ENCODE measurements around the gene ABCD1.

ABCD1 gene

DNA sequence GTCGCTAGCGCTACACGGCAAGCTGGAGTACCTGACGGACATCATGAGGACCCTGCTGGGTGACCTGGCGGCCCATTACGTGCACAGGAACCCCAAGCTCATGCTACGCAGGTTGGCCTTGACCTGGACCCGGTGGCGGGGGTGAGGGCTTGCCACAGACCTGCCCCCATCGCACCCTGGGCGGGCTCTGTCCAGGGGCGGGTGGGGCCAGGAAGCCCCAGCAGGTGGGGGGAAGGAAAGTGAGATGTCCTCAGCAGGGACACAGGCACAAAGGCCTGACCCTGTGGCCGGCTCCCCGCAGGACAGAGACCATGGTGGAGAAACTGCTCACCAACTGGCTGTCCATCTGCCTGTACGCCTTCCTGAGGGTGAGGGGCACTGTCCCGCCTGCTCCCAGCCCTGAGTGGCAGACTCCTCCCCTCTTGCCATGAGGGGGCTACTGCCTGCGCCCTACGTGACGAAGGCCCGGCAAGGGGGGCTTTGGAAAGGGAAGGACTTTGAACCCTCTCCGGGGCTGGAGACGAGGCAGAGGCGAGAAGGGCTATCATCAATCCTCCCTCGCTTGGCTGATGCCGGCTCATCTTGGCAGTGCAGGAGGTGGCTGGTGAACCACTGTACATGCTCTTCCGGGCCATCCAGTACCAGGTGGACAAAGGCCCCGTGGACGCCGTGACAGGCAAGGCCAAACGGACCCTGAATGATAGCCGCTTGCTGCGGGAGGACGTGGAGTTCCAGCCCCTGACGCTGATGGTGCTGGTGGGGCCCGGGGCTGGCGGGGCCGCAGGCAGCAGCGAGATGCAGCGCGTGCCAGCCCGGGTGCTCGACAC is 50.9 kb downstream of the ABCD1 start:
- DNase-seq = no peak

- DNase-seq = no peak
These were observed 51.5 kb downstream of the ABCD1 start for GRCh38 chrX:153776120-153776599.

DNA sequence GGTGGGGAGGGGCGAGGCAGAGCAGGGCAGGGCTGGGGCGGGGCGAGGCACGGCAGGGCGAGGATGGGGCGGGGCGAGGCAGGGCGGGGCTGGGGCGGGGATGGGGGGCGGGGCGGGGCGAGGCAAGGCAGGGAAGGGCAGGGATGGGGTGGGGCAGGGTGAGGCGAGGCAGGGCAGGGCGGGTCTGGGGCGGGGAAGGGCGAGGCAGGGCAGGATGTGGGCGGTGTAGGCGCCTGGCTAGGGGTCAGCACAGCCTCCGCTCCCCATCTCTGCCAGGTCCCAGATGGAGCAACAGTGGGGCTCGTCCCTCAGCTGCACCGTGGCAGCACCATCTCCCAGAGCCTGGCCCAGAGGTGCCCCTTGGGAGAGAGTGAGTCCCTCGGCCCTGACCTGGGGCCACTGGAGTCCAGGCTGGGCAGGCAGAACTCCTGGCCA is 52.0 kb downstream of the ABCD1 start:
- DNase-seq = no peak

GRCh38 chrX:153777261-153778090 is 52.8 kb downstream of the ABCD1 start:
- no peak for DNase-seq

DNA sequence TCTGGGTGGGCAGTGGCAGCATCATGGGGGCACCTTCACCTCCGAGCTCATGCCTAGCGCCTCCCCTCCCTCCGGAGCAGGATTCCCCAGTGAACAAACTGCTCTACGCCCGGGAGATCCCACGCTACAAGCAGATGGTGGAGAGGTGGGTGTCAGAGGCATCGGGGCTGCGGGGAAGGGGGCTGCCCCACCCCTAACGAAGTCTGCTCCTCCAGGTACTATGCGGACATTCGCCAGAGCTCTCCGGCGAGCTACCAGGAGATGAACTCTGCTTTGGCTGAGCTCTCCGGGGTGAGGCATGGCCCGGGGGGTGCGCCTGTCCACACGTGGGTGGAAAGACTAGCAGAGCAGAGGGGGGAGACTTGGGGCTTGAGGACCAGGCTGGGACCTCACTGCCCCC is 53.5 kb downstream of the ABCD1 start:
- DNase-seq = no peak

GRCh38 chrX:153778684-153779101 is 54.0 kb downstream of the ABCD1 start:
- DNase-seq = no peak

- DNase-seq = no peak
These were observed 55.4 kb downstream of the ABCD1 start for GRCh38 chrX:153779891-153780677.

- DNase-seq = no peak
These were observed 56.2 kb downstream of the ABCD1 start, which contains the start of gene SRPK3 for GRCh38 chrX:153780678-153781427. TSS of gene SRPK3 (plus strand) at chrX:153781041. CDS start at chrX:153781087, 46 bp downstream.

- no peak for DNase-seq
These were observed 56.9 kb downstream of the ABCD1 start for GRCh38 chrX:153781428-153782047.

- DNase-seq = no peak
These were observed 57.7 kb downstream of the ABCD1 start for GRCh38 chrX:153782313-153782712.

DNA sequence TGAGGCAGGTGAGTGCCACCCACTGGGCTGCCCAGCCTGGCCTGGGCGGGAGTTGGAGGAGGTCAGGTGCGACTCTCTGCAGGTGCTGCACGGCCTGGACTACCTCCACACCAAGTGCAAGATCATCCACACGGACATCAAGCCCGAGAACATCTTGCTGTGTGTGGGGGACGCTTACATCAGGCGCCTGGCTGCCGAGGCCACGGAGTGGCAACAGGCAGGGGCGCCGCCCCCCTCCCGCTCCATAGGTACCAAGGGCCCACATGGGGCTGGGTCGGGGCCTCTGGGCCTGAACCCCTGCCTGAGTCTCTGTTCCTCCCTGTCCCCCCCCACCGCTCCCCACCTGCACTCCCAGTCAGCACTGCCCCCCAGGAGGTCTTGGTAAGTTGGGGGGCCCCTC is 58.2 kb downstream of the ABCD1 start:
- DNase-seq = no peak

DNA sequence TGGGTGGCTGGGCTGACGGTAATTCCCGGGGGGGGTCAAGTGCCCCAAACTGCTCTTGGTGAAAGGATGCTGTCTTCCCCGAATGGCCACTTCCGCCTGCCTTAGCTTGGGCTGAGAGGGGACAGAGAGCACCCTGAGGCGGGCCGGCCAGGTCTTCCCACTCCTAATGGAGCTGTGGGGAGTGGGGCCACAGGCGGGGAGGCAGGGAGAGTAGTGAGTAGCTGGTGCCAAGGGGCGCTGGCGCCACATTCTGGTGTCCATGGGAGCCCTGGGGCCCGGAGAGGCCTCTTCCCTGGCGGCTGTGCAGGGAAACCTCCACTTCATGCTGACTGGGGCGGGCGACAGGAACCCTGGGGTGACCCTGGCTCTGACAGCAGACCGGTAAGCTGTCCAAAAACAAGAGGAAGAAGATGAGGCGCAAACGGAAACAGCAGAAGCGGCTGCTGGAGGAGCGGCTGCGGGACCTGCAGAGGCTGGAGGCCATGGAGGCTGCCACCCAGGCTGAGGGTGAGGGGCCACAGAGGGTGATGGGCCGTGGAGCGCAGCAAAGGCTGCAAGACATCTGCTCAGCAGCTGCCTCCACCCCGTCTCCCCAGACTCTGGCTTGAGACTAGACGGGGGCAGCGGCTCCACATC is 58.8 kb downstream of the ABCD1 start:
- DNase-seq = no peak

DNA sequence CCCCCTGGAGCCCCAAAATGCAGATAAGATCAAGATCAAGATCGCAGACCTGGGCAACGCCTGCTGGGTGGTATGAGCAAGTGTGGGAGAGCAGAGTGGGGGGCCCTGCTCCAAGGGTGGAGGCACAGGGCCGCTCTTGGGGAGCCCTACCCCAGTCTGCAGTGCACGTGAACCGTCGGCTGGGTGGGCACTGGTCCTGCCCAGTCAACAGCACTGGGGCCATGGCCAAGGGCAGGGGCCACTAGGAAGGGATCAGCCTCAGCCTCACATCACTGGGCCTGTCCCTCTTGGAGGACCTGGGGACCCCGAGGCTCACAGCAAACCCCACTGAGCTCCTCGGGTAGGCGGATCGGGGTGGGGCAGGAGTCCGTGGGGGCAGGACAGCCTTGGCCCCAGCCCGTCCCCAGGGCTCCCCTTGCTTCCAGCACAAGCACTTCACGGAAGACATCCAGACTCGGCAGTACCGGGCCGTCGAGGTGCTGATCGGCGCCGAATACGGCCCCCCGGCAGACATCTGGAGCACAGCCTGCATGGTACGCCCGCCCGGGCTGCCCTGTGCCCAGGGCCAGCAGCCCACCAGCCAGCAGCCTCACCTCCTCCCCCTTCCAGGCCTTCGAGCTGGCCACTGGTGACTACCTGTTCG is 59.8 kb downstream of the ABCD1 start:
- no peak for DNase-seq

DNA sequence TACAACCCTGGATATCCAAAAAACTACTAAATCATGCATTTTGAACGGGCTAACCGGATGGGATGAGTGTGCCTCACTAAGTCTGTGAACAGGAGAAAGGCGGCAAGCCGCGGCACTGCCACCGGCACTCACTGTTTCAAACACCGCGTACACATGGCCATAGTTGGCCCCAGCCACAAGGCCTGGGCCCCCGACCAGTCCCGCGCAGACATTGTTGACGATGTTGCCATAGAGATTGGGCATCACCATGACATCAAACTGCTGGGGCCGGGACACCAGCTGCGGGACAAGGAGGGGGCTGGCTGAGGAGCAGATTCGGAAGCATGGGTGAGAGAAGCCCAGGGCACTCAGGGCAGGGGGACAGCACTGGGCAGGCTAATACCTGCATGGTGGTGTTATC is 62.0 kb downstream of the ABCD1 start:
- DNase-seq = no peak

DNA sequence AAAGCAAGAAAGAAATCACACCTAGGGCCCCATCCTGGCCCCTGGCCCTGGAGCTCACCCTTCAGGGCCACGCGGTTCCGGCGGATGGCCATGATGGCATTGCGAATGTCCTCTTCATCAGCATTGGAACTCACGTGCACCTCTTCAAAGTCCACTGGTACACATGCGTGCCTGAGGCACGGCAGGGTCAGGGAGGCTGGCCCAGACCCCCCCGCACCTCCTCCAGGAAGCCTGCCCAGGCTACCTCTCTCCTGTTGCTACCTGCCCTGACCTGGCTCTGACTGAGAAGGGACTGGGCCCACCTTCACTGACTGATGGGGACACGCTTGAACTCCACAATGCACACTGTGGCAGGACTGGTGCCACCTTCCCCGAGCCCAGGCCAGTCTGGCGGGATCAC is 65.0 kb downstream of the ABCD1 start:
- no peak for DNase-seq

GRCh38 chrX:153791104-153791852 is 66.6 kb downstream of the ABCD1 start:
- DNase-seq = no peak

- no peak for DNase-seq
These were observed 67.7 kb downstream of the ABCD1 start for GRCh38 chrX:153792368-153792767.

DNA sequence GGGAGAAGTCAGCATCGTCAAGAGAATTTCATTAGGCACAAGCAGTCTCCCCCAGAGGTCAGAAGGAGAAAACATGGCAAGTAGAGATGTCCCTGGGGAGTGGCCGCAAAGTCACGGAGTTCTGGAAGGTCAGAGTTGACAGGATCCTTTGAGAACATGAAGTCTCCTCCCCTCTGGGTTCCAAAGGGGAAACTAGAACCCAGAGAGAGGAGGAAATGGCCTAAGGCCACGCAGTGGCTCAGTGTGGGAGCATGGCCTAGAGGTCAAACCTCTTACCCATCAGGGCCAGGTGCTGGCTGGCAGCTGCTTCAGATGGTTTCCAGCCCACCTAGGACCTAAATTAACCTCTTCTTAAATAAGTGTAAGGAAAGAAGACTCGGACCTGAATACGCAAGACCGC is 68.6 kb downstream of the ABCD1 start:
- DNase-seq = no peak

Data from activated CD4-positive, alpha-beta T cell treated with anti-CD3 and anti-CD28 coated beads for 4 hours (primary cell).